OCI-LY3 (cell line): ENCODE results near the gene KRTAP9-2.
"Not testable (repeated sequence)": the region's sequence is repeated elsewhere in the genome, so short reads cannot be mapped to it uniquely, and the experiment has no call there.

Experiments
- H2AFZ ChIP-seq: fragments of 200-600, 300-600 bp; shearing (Covaris generic); 2 replicates; pipeline ENCODE4 v1.6.0; 2014; ENCODE audit warnings: antibody characterized with exemption, low read depth, low read length
- H3K27ac ChIP-seq: fragments of 200-600, 300-600 bp; sonication (generic); 2 replicates; pipeline ENCODE4 v1.5.1; 2014; ENCODE audit warnings: mild to moderate bottlenecking, low read length, moderate library complexity, mixed read lengths
- H3K27me3 ChIP-seq: fragments of 200-600, 300-600 bp; sonication (generic); 2 replicates; pipeline ENCODE4 v1.6.1; 2014; ENCODE audit warnings: low read depth, low read length, mixed read lengths
- H3K36me3 ChIP-seq: fragments of 200-600, 300-600 bp; sonication (generic); replicated peaks from 2 replicates; pipeline ENCODE3; 2014; ENCODE audit warnings: low read depth, low read length, mixed read lengths
- H3K4me1 ChIP-seq: fragments of 300-600, 200-600 bp; sonication (generic); 2 replicates; pipeline ENCODE4 v1.6.1; 2014; ENCODE audit warnings: low read length, mixed read lengths
- H3K4me2 ChIP-seq: fragments of 200-600, 300-600 bp; sonication (generic); 2 replicates; pipeline ENCODE4 v1.6.1; 2014; ENCODE audit warnings: low read length, mixed read lengths
- H3K4me3 ChIP-seq: fragments of 300-600, 200-600 bp; sonication (generic); 2 replicates; pipeline ENCODE4 v1.5.1; 2014; ENCODE audit warnings: antibody characterized with exemption, mild to moderate bottlenecking, low read length, moderate library complexity
- H3K79me2 ChIP-seq: fragments of 300-600, 200-600 bp; shearing (Covaris generic); 2 replicates; pipeline ENCODE4 v1.6.1; 2014; ENCODE audit warnings: mild to moderate bottlenecking, low read length, mixed read lengths
- H3K9ac ChIP-seq: fragments of 300-600, 200-600 bp; shearing (Covaris generic); 2 replicates; pipeline ENCODE4 v1.6.0; 2014; ENCODE audit warnings: mild to moderate bottlenecking, low read length, moderate library complexity
- H3K9me3 ChIP-seq: fragments of 200-600, 300-600 bp; shearing (Covaris generic); 2 replicates; pipeline ENCODE4 v1.6.1; 2014; ENCODE audit warnings: low read length, mixed read lengths; ENCODE audit not compliant: insufficient read depth
- H4K20me1 ChIP-seq: fragments of 200-600, 300-600 bp; sonication (generic); 2 replicates; pipeline ENCODE4 v1.6.1; 2016; ENCODE audit warnings: low read length, mixed read lengths; ENCODE audit not compliant: insufficient read depth
- EZH2phosphoT487 ChIP-seq: fragments of 200-600 bp; shearing (Covaris generic); IDR thresholded peaks from 2 replicates; pipeline ENCODE4 v1.6.1; 2018; ENCODE audit warnings: antibody characterized with exemption, mixed run types, low read depth
- TF ChIP-seq, protein P1 (sequence below): fragments of 200-600, 300-600 bp; sonication (generic); IDR thresholded peaks from 2 replicates; pipeline ENCODE4 v1.5.1; 2014; ENCODE audit warnings: antibody characterized with exemption, low read length, low read depth

The KRTAP9-2 gene

GRCh38 chr17:41251261-41251660 is 24.8 kb downstream of the KRTAP9-2 start:
- Histone ChIP-seq H3K27me3 (peaks cover 22% of the 10 kb centered on the region), H3K27ac (no peak overlapping the region), H3K9ac (no peak overlapping the region), H3K79me2 (no peaks in the 10 kb centered on the region), H3K4me2 (no peak overlapping the region), H2AFZ (no peak overlapping the region), H3K4me3 (no peak overlapping the region), H4K20me1 (no peaks in the 10 kb centered on the region), H3K9me3 (no peaks in the 10 kb centered on the region), H3K4me1 (no peaks in the 10 kb centered on the region), H3K36me3 (no peaks in the 10 kb centered on the region)
- TF ChIP-seq, protein P1, sequence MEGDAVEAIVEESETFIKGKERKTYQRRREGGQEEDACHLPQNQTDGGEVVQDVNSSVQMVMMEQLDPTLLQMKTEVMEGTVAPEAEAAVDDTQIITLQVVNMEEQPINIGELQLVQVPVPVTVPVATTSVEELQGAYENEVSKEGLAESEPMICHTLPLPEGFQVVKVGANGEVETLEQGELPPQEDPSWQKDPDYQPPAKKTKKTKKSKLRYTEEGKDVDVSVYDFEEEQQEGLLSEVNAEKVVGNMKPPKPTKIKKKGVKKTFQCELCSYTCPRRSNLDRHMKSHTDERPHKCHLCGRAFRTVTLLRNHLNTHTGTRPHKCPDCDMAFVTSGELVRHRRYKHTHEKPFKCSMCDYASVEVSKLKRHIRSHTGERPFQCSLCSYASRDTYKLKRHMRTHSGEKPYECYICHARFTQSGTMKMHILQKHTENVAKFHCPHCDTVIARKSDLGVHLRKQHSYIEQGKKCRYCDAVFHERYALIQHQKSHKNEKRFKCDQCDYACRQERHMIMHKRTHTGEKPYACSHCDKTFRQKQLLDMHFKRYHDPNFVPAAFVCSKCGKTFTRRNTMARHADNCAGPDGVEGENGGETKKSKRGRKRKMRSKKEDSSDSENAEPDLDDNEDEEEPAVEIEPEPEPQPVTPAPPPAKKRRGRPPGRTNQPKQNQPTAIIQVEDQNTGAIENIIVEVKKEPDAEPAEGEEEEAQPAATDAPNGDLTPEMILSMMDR = no peak
- no peak for TF ChIP-seq EZH2phosphoT487

DNA sequence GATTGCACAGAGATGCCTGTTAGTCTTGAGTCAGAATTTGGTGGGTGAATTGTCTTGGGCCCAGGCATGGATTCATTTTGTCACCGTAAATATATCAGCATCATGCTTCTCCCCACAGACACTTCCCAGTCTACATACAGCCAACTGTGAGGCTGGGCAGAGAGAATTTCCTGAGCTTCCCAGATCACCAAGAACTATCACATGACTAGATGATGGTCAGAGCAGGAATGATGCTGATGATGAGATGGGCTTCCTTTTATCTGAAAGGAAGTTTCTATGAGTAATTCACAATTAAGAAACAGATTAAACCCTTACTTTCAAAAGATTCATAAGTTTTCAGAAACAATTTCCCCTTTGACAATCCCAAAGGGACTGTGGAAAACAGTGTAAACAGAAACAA is 28.4 kb downstream of the KRTAP9-2 start:
- H3K4me1 ChIP-seq = no peaks in the 10 kb centered on the region
- TF ChIP-seq, protein P1 = no peak
- no peak for TF ChIP-seq EZH2phosphoT487
- H4K20me1 ChIP-seq = no peaks in the 10 kb centered on the region
- H3K79me2 ChIP-seq = no peaks in the 10 kb centered on the region
- H3K4me3 ChIP-seq = no peak overlapping the region
- H3K9ac ChIP-seq = no peak overlapping the region
- no peak overlapping the region for H2AFZ ChIP-seq
- H3K36me3 ChIP-seq = no peaks in the 10 kb centered on the region
- no peak overlapping the region for H3K27ac ChIP-seq
- H3K27me3 ChIP-seq = peaks cover 48% of the 10 kb centered on the region
- no peaks in the 10 kb centered on the region for H3K9me3 ChIP-seq
- no peak overlapping the region for H3K4me2 ChIP-seq

- H3K27me3 ChIP-seq = peaks cover 42% of the 10 kb centered on the region
- not testable (repeated sequence) for H3K79me2 ChIP-seq, H3K9ac ChIP-seq, H4K20me1 ChIP-seq, H3K9me3 ChIP-seq, H2AFZ ChIP-seq, H3K27ac ChIP-seq, H3K4me3 ChIP-seq, H3K4me2 ChIP-seq, H3K4me1 ChIP-seq, H3K36me3 ChIP-seq
These were observed 29.2 kb downstream of the KRTAP9-2 start, which contains the start of gene KRTAP9-9 for GRCh38 chr17:41255381-41256290. TSS of gene KRTAP9-9 (plus strand) at chr17:41255384.

DNA sequence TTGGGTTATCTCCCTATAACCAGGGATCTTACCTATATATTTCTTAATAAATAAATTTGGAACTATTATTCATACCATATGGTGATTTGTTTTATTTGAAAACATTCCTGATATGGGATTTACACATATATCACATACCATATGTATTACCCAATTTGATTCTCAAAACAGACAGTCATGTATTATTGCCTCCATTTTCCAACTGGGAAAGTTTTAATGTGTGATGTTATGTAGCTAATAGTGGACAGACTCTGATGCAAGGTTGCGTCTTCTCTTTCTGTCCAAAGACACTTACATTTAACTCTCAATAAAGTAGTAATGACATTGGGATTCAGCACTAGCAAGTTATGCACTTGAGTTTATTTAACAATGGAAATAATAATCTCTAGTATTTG is 29.8 kb downstream of the KRTAP9-2 start:
- H3K27ac ChIP-seq = no peak overlapping the region
- H3K27me3 ChIP-seq = peaks cover 39% of the 10 kb centered on the region
- no peak overlapping the region for H3K4me3 ChIP-seq
- TF ChIP-seq, protein P1 = no peak
- no peak for TF ChIP-seq EZH2phosphoT487
- H3K9me3 ChIP-seq = no peaks in the 10 kb centered on the region
- H4K20me1 ChIP-seq = no peaks in the 10 kb centered on the region
- no peak overlapping the region for H3K9ac ChIP-seq
- H3K36me3 ChIP-seq = no peaks in the 10 kb centered on the region
- H3K4me1 ChIP-seq = no peaks in the 10 kb centered on the region
- no peak overlapping the region for H2AFZ ChIP-seq
- no peaks in the 10 kb centered on the region for H3K79me2 ChIP-seq
- H3K4me2 ChIP-seq = no peak overlapping the region
